Endothelial cell of umbilical vein (primary cell): ENCODE data around the gene NFATC2.

Experiments
- CTCF ChIP-seq, 2 donors: IDR thresholded peaks; 1 replicate in 1 of 2; 2 replicates in 1 of 2; pipeline ENCODE4 v1.5.1; 2011; ENCODE audit warnings: low read length in 2 of 2, mild to moderate bottlenecking in 2 of 2, moderate library complexity in 2 of 2, control low read depth in 1 of 2, inconsistent platforms in 1 of 2, low read depth in 1 of 2; ENCODE audit not compliant: insufficient read depth in 1 of 2; ENCODE audit errors: extremely low read depth in 1 of 2
- EZH2 ChIP-seq: IDR thresholded peaks from 2 replicates; pipeline ENCODE4 v1.6.1; 2012; ENCODE audit warnings: borderline replicate concordance, low read depth, mild to moderate bottlenecking, moderate library complexity, low read length, inconsistent platforms; ENCODE audit not compliant: severe bottlenecking
- GATA2 ChIP-seq: IDR thresholded peaks from 2 replicates; pipeline ENCODE4 v1.7.0; 2011; ENCODE audit warnings: low read depth, mild to moderate bottlenecking, moderate library complexity, mixed read lengths, low read length; ENCODE audit not compliant: insufficient read length, insufficient read depth
- MAX ChIP-seq: IDR thresholded peaks from 2 replicates; pipeline ENCODE4 v1.6.1; 2011; ENCODE audit not compliant: insufficient read depth, insufficient read length

GRCh38 chr20:51376111-51376510 is 166.4 kb downstream of the NFATC2 start:
- TF ChIP-seq CTCF (IDR thresholded peaks at IDR 0.05; ENCODE audit: extremely low read depth in 1 of 2, insufficient read depth in 1 of 2, low read depth in 1 of 2, low read length in 2 of 2) (no peak), MAX (no peak), EZH2 (no peak), GATA2 (no peak)
